ENCODE results near the gene NOPCHAP1. TPM values are rescaled to one million over a fixed set of nuclear protein-coding genes. Genes with fewer than 3 reads are reported as not detected.
A peak's percentile ranks its signal among the peaks of the same experiment; 100 is the strongest.
"Not testable (repeated sequence)": the region's sequence is repeated elsewhere in the genome, so short reads cannot be mapped to it uniquely, and the experiment has no call there.

Gene NOPCHAP1
- total RNA-seq, 3 donors from 2014 or later (not counting 1 experiment from before 2014, with no cell fraction given) = 8.0 to 9.5 (median 8.6) TPM

- 70% methylated on average over 6 of the region's 7 CpGs for WGBS (ENCODE audit: insufficient coverage)
Measured at GRCh38 chr12:104974626-104975290, 11.4 kb upstream of the NOPCHAP1 start.

DNA sequence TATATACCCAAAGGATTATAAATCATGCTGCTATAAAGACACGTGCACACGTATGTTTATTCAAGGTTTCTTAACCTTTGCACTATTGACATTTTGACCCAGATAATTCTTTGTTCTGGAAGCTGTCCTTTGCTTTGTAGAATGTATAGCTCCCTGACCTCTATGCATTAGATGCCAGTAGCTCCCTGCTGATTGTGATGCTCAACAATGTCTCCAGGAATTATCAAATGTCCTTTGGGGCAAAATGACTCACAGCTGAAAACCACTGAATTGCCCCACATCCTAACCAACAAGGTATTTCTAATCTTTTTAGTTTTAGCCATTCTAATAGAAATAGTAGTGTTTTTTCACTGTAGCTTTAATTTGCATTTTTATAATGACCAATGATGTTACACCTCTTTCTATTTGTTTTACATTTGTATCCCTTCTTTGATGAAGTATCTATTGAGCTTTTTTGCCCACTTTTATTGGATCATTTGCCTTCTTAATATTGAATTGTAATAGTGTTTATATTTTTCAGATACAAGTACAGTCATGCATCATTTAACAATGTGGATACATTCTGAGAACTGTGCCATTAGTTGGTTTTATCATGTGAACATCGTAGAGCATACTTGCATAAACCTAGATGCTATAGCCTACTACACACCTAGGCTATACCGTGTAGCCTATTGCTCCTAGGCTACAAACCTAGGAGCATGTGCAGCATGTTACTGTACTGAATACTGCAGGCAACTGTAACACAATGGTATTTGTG lies 10.4 kb upstream of the NOPCHAP1 start:
- 90% methylated on average over 4 of the region's 4 CpGs for WGBS (ENCODE audit: insufficient coverage)
- no peaks in the 10 kb centered on the region for H3K9me3 Mint-ChIP-seq
- no peak for DNase-seq
- no peak overlapping the region for H3K4me3 Mint-ChIP-seq
- H3K27ac Mint-ChIP-seq = no peak overlapping the region
- Histone ChIP-seq H3K27ac (ENCODE audit: low read length) (no peak overlapping the region), H3K36me3 (ENCODE audit: control insufficient read depth, insufficient read depth, low read length) (no peaks in the 10 kb centered on the region), H3K9me3 (ENCODE audit: control insufficient read depth, insufficient read depth, low read length) (no peaks in the 10 kb centered on the region), H3K27me3 (ENCODE audit: control insufficient read depth, insufficient read depth, low read length) (no peaks in the 10 kb centered on the region), H3K4me3 (ENCODE audit: low read length) (no peak overlapping the region), H3K4me1 (ENCODE audit: control insufficient read depth, insufficient read depth, low read length) (peaks cover 4% of the 10 kb centered on the region)
- H3K27me3 Mint-ChIP-seq (ENCODE audit: low read depth in 2 of 2) = peaks cover 7 to 8% of the 10 kb centered on the region in 2 donors
- TF ChIP-seq, protein P1, sequence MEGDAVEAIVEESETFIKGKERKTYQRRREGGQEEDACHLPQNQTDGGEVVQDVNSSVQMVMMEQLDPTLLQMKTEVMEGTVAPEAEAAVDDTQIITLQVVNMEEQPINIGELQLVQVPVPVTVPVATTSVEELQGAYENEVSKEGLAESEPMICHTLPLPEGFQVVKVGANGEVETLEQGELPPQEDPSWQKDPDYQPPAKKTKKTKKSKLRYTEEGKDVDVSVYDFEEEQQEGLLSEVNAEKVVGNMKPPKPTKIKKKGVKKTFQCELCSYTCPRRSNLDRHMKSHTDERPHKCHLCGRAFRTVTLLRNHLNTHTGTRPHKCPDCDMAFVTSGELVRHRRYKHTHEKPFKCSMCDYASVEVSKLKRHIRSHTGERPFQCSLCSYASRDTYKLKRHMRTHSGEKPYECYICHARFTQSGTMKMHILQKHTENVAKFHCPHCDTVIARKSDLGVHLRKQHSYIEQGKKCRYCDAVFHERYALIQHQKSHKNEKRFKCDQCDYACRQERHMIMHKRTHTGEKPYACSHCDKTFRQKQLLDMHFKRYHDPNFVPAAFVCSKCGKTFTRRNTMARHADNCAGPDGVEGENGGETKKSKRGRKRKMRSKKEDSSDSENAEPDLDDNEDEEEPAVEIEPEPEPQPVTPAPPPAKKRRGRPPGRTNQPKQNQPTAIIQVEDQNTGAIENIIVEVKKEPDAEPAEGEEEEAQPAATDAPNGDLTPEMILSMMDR (IDR thresholded peaks at IDR 0.05) = no peak
- no peak for ATAC-seq
- intact Hi-C loops (cut with micrococcal nuclease) = no loop called here
- no peaks in the 10 kb centered on the region for H3K4me1 Mint-ChIP-seq
- no peaks in the 10 kb centered on the region for H3K36me3 Mint-ChIP-seq

More at GRCh38 chr12:104974626-104975290, 11.4 kb upstream of the NOPCHAP1 start:
- no peak overlapping the region for H3K4me3 ChIP-seq (ENCODE audit: low read length)
- H3K27me3 Mint-ChIP-seq (ENCODE audit: low read depth in 2 of 2) = no peaks in the 10 kb centered on the region
- H3K9me3 Mint-ChIP-seq = no peaks in the 10 kb centered on the region
- H3K36me3 Mint-ChIP-seq = no peaks in the 10 kb centered on the region
- peak overlapping the region; percentile 54 for H3K27ac ChIP-seq (ENCODE audit: low read length)
- no peak overlapping the region for H3K4me3 Mint-ChIP-seq
- no peaks in the 10 kb centered on the region for H3K36me3 ChIP-seq (ENCODE audit: control insufficient read depth, insufficient read depth, low read length)
- no peaks in the 10 kb centered on the region for H3K4me1 Mint-ChIP-seq
- peak in 2 of 3 donors; percentile 40 to 58 for ATAC-seq
- H3K9me3 ChIP-seq (ENCODE audit: control insufficient read depth, insufficient read depth, low read length) = no peaks in the 10 kb centered on the region
- TF ChIP-seq, protein P1 (IDR thresholded peaks at IDR 0.05) = no peak
- peaks cover 4% of the 10 kb centered on the region for H3K4me1 ChIP-seq (ENCODE audit: control insufficient read depth, insufficient read depth, low read length)
- peak in 1 of 2 donors; percentile 11 for DNase-seq
- intact Hi-C loops (cut with micrococcal nuclease) = no loop called here
- H3K27ac Mint-ChIP-seq = no peak overlapping the region
- H3K27me3 ChIP-seq (ENCODE audit: control insufficient read depth, insufficient read depth, low read length) = no peaks in the 10 kb centered on the region

DNA sequence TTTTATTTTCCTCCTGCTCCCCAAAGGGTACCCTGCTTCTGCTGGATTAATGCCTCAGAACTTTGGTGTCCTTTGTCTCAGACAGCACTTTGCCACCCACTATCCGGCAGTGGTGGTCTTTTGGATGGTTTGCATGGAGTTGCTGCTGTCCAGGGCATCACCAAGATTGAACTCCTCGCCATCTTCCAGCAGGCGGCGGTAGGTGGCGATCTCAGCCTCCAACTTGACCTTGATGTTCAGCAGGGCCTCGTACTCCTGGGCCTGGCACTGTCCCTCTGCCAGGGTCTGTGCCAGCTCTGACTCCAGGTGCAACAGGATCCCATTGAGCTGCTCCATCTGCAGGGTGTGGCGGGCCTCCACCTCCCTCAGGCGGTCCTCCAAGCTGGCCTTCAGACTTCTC lies 9.4 kb upstream of the NOPCHAP1 start:
- Mint-ChIP-seq H3K27ac (no peak overlapping the region), H3K4me3 (no peak overlapping the region), H3K36me3 (no peaks in the 10 kb centered on the region), H3K9me3 (no peaks in the 10 kb centered on the region), H3K27me3 (ENCODE audit: low read depth in 2 of 2) (peaks cover 12 to 14% of the 10 kb centered on the region in 2 donors), H3K4me1 (no peaks in the 10 kb centered on the region)
- Histone ChIP-seq H3K4me3 (ENCODE audit: low read length) (no peak overlapping the region), H3K27ac (ENCODE audit: low read length) (no peak overlapping the region), H3K4me1 (ENCODE audit: control insufficient read depth, insufficient read depth, low read length) (peaks cover 4% of the 10 kb centered on the region), H3K9me3 (ENCODE audit: control insufficient read depth, insufficient read depth, low read length) (no peaks in the 10 kb centered on the region), H3K36me3 (ENCODE audit: control insufficient read depth, insufficient read depth, low read length) (no peaks in the 10 kb centered on the region), H3K27me3 (ENCODE audit: control insufficient read depth, insufficient read depth, low read length) (no peaks in the 10 kb centered on the region)
- ATAC-seq (no peak), DNase-seq (no peak)
- WGBS (ENCODE audit: insufficient coverage) = 91% methylated on average over 8 of the region's 8 CpGs
- intact Hi-C loops (cut with micrococcal nuclease) = no loop called here
- TF ChIP-seq, protein P1 (IDR thresholded peaks at IDR 0.05) = no peak

GRCh38 chr12:104977688-104978087 lies 8.4 kb upstream of the NOPCHAP1 start:
- H3K27ac Mint-ChIP-seq; H3K27me3 ChIP-seq (ENCODE audit: control insufficient read depth, insufficient read depth, low read length); H3K4me1 ChIP-seq (ENCODE audit: control insufficient read depth, insufficient read depth, low read length); ATAC-seq; H3K4me3 ChIP-seq (ENCODE audit: low read length); intact Hi-C loops (cut with micrococcal nuclease); H3K36me3 ChIP-seq (ENCODE audit: control insufficient read depth, insufficient read depth, low read length); H3K4me3 Mint-ChIP-seq; DNase-seq; H3K9me3 ChIP-seq (ENCODE audit: control insufficient read depth, insufficient read depth, low read length); H3K36me3 Mint-ChIP-seq; H3K4me1 Mint-ChIP-seq; H3K9me3 Mint-ChIP-seq; H3K27ac ChIP-seq (ENCODE audit: low read length): not testable (repeated sequence)
- H3K27me3 Mint-ChIP-seq (ENCODE audit: low read depth in 2 of 2) = peaks cover 14 to 18% of the 10 kb centered on the region in 2 donors
- 91% methylated on average over 15 of the region's 15 CpGs for WGBS (ENCODE audit: insufficient coverage)

Data from natural killer cell (primary cell).